HCT116 (cell line): ENCODE data around the gene MAP7. TPM values are rescaled to one million over a fixed set of nuclear protein-coding genes. Genes with fewer than 3 reads are reported as not detected.
A peak's percentile ranks its signal among the peaks of the same experiment; 100 is the strongest.

Experiments
- ATAC-seq: fragments of 200-7000 bp; cut with Tn5 transposase; 2 replicates; pipeline ENCODE4 v1.9.1; 2020; ENCODE audit warnings: mild to moderate bottlenecking, moderate library complexity
- BruUV-seq: library from RNA; stranded (reverse); fragments of 400-500 nt; replicated peaks from 2 replicates; lab custom pipeline; 2021; lab: Mats Ljungman, UMichigan
- CTCF ChIA-PET: fragments of 300-600 bp; sonication (Branson Sonifier 250); formaldehyde crosslinking; loops from one replicate; lab custom pipeline; 2021; ENCODE audit warnings: antibody characterized with exemption; lab: Charles Lee
- POLR2A ChIA-PET: fragments of 300-600, 350-600 bp; sonication (Branson Sonifier 250); formaldehyde crosslinking; loops from one replicate; lab custom pipeline; 2021; ENCODE audit warnings: antibody characterized with exemption; lab: Charles Lee
- RAD21 ChIA-PET, 2 experiments: fragments of 300-600 bp; sonication (Branson Sonifier 250); formaldehyde crosslinking; loops; one replicate each; lab custom pipeline; 2023; ENCODE audit warnings: low total read pairs in 2 of 2; ENCODE audit not compliant: uncharacterized antibody in 2 of 2, unreplicated experiment in 2 of 2, low non-redundant PET in 1 of 2; lab: Charles Lee
- DNase-seq: peaks from one replicate; pipeline ENCODE4 v3.0.0-alpha.2; 2010; ENCODE audit warnings: low read depth, low spot score
- H2AFZ ChIP-seq: fragments of 200-600 bp; shearing (Covaris generic), sonication (generic); 2 replicates; pipeline ENCODE4 v1.6.1; 2017; ENCODE audit warnings: low read depth, mixed run types, mixed read lengths, antibody characterized with exemption, low read length; ENCODE audit not compliant: poor library complexity, severe bottlenecking
- H3K27ac ChIP-seq: 2 replicates; pipeline ENCODE4 v1.5.1; 2012; ENCODE audit warnings: low read depth, low read length
- H3K27me3 ChIP-seq: fragments of 200-600 bp; sonication (generic); 2 replicates; pipeline ENCODE4 v1.6.1; 2016; ENCODE audit warnings: mixed run types, low read length, mixed read lengths; ENCODE audit not compliant: insufficient read depth
- H3K36me3 ChIP-seq, 2 experiments: fragments of 200-500 bp in 1 of 2; fragments of 200-600 bp in 1 of 2; sonication (Bioruptor generic) in 1 of 2; sonication (generic) in 1 of 2; 2 replicates each; pipeline versions ENCODE4 v1.5.1 to v1.6.1; 2014 to 2016; ENCODE audit warnings: low read length in 2 of 2, inconsistent platforms in 1 of 2, mixed read lengths in 1 of 2, mixed run types in 1 of 2; ENCODE audit not compliant: insufficient read depth in 2 of 2, control insufficient read depth in 1 of 2
- H3K4me1 ChIP-seq, 2 experiments: fragments of 200-600 bp in 1 of 2; sonication (generic) in 1 of 2; 2 replicates each; pipeline versions ENCODE4 v1.5.1 to v1.6.1; 2012 to 2017; ENCODE audit warnings: low read length in 2 of 2, inconsistent platforms in 1 of 2, mild to moderate bottlenecking in 1 of 2, mixed read lengths in 1 of 2, mixed run types in 1 of 2, moderate library complexity in 1 of 2; ENCODE audit not compliant: insufficient read depth in 2 of 2, control insufficient read depth in 1 of 2
- H3K4me2 ChIP-seq: fragments of 200-600 bp; sonication (generic); 2 replicates; pipeline ENCODE4 v1.6.1; 2017; ENCODE audit warnings: mixed run types, low read length, mixed read lengths
- H3K4me3 ChIP-seq, 2 experiments: fragments of 200-600 bp in 1 of 2; sonication (generic) in 1 of 2; replicated peaks in 1 of 2; 2 replicates each; pipeline ENCODE4 v1.5.1; 2011 to 2016; ENCODE audit warnings: low read length in 2 of 2, control low read depth in 1 of 2, low read depth in 1 of 2, mild to moderate bottlenecking in 1 of 2, mixed read lengths in 1 of 2, mixed run types in 1 of 2
- H3K79me2 ChIP-seq: fragments of 200-600 bp; sonication (generic); 2 replicates; pipeline ENCODE4 v1.6.1; 2017; ENCODE audit warnings: mild to moderate bottlenecking, mixed run types, low read length, moderate library complexity, mixed read lengths; ENCODE audit not compliant: insufficient read depth
- H3K9ac ChIP-seq: fragments of 200-600 bp; sonication (generic); 2 replicates; pipeline ENCODE4 v1.6.1; 2016; ENCODE audit warnings: low read length, mixed read lengths
- H3K9me2 ChIP-seq: fragments of 200-600 bp; sonication (generic), shearing (Covaris generic); 2 replicates; pipeline ENCODE4 v1.6.1; 2017; ENCODE audit warnings: mixed run types, mild to moderate bottlenecking, moderate library complexity; ENCODE audit not compliant: insufficient read depth
- H3K9me3 ChIP-seq, 2 experiments: fragments of 200-500 bp in 1 of 2; fragments of 200-600 bp in 1 of 2; sonication (Bioruptor generic) in 1 of 2; sonication (generic) in 1 of 2; 2 replicates each; pipeline ENCODE4 v1.6.1; 2014 to 2017; ENCODE audit warnings: low read length in 2 of 2, mixed read lengths in 2 of 2, inconsistent platforms in 1 of 2, low read depth in 1 of 2, mild to moderate bottlenecking in 1 of 2, mixed run types in 1 of 2, moderate library complexity in 1 of 2; ENCODE audit not compliant: control insufficient read depth in 1 of 2, insufficient read depth in 1 of 2
- H4K20me1 ChIP-seq: fragments of 200-600 bp; sonication (generic), shearing (Covaris generic); 2 replicates; pipeline ENCODE4 v1.6.1; 2017; ENCODE audit warnings: mixed run types, mild to moderate bottlenecking, moderate library complexity; ENCODE audit not compliant: insufficient read depth
- ATF3 ChIP-seq: IDR thresholded peaks from 2 replicates; pipeline ENCODE4 v1.6.1; 2012
- CBX3 ChIP-seq: IDR thresholded peaks from 2 replicates; pipeline ENCODE4 v1.6.1; 2012; ENCODE audit warnings: low read depth
- CEBPB ChIP-seq: IDR thresholded peaks from 2 replicates; pipeline ENCODE4 v1.6.1; 2012; ENCODE audit warnings: low read depth
- EGR1 ChIP-seq: IDR thresholded peaks from 2 replicates; pipeline ENCODE4 v1.6.1; 2012; ENCODE audit warnings: low read depth
- EZH2phosphoT487 ChIP-seq: fragments of 200-600 bp; IDR thresholded peaks from 2 replicates; pipeline ENCODE4 v1.6.1; 2018; ENCODE audit warnings: antibody characterized with exemption, borderline replicate concordance
- JUND ChIP-seq: IDR thresholded peaks from 2 replicates; pipeline ENCODE4 v1.6.1; 2012
- SIN3A ChIP-seq: IDR thresholded peaks from 2 replicates; pipeline ENCODE4 v1.6.1; 2012; ENCODE audit warnings: low read depth
- SP1 ChIP-seq: IDR thresholded peaks from 2 replicates; pipeline ENCODE4 v1.6.1; 2012; ENCODE audit warnings: low read depth
- SRF ChIP-seq: IDR thresholded peaks from 2 replicates; pipeline ENCODE4 v1.6.1; 2012; ENCODE audit warnings: low read depth
- ZBTB33 ChIP-seq: IDR thresholded peaks from 2 replicates; pipeline ENCODE4 v1.6.1; 2011; ENCODE audit warnings: mild to moderate bottlenecking, low read length, moderate library complexity; ENCODE audit not compliant: insufficient replicate concordance; ENCODE audit errors: extremely low read depth
- intact Hi-C: fragments of 100-400 bp; cut with micrococcal nuclease; formaldehyde crosslinking; loops from 2 replicates; pipeline ENCODE4 v1.10.0; 2022
- total RNA-seq: library from RNA; stranded (reverse); gene quantifications from one replicate; pipeline ENCODE4 v1.2.1, GENCODE V29; 2021; ENCODE audit not compliant: unreplicated experiment
- TF ChIP-seq, protein P1 (sequence below): IDR thresholded peaks from 2 replicates; pipeline ENCODE4 v1.6.1; 2012; ENCODE audit warnings: low read depth

The MAP7 gene
- total RNA-seq, 1 experiment from 2014 or later = 35.5 TPM

DNA sequence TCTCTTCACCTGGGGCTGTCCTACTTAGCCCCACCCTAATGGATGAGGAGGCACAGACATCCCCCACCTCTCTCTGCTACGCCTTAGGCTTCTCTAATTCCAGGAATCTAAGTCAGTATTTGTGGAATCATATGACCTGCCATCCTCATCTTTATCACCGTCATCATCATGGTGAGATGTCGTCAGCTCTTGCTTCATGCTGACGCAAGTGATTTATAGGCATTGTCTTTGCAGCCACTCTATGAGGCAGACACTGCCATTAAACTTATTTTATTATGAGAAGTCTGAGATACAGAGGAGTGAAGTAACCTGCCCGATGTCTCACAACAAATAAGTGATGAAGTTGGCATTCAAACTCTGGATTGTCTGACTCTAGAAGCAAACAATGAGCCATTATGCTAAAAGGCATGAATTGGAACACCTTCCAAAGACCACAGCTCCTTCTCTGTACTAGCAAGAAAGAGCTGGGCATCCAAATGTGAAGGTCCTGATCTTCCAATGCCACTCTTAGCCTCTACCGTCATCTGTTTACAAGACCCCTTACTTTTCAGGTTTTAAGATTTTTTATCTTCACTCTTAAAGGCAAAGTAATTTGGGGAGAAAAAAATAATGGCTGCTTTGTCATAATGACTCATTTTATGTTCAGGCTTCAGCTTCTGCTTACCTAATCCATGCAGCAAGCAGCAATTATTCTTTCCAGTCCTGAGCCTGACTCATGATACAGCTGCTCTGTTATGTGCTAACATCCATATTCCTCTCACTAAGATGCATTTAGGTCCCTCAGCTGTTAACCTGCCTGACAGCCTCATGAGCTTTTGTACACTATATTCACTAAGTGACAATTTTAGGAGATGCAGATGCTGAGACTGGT is 146.9 kb downstream of the MAP7 start (continued):
- TF ChIP-seq, protein P1, sequence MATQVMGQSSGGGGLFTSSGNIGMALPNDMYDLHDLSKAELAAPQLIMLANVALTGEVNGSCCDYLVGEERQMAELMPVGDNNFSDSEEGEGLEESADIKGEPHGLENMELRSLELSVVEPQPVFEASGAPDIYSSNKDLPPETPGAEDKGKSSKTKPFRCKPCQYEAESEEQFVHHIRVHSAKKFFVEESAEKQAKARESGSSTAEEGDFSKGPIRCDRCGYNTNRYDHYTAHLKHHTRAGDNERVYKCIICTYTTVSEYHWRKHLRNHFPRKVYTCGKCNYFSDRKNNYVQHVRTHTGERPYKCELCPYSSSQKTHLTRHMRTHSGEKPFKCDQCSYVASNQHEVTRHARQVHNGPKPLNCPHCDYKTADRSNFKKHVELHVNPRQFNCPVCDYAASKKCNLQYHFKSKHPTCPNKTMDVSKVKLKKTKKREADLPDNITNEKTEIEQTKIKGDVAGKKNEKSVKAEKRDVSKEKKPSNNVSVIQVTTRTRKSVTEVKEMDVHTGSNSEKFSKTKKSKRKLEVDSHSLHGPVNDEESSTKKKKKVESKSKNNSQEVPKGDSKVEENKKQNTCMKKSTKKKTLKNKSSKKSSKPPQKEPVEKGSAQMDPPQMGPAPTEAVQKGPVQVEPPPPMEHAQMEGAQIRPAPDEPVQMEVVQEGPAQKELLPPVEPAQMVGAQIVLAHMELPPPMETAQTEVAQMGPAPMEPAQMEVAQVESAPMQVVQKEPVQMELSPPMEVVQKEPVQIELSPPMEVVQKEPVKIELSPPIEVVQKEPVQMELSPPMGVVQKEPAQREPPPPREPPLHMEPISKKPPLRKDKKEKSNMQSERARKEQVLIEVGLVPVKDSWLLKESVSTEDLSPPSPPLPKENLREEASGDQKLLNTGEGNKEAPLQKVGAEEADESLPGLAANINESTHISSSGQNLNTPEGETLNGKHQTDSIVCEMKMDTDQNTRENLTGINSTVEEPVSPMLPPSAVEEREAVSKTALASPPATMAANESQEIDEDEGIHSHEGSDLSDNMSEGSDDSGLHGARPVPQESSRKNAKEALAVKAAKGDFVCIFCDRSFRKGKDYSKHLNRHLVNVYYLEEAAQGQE = no peak
- peak; percentile 80; the same call in 1 of the 2 replicates for TF ChIP-seq CBX3
- TF ChIP-seq SP1 = peak; percentile 45
- TF ChIP-seq ZBTB33 = no peak
- TF ChIP-seq JUND = peak; percentile 81
- TF ChIP-seq EZH2phosphoT487 = no peak
- peak; percentile 34; the same call in 1 of the 2 replicates for TF ChIP-seq SRF

DNA sequence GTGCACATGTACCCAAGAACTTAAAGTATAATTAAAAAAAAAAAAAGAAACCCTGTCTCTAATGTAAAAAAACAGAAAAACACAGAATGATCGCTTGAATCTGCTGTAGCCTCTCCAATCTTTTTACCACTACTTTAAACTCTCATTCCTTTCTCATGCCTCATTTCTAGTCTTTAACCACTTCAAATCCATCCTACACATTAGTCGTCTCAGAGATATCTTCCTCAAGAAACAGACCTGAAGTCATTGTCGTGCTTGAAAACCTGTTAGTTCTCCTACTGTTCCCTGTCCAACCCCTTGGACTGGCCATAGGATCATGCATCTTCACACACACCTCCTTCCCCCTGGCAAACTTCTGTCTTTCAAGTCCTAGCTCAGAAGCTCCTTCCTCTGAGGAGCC is 148.5 kb downstream of the MAP7 start:
- H3K27me3 ChIP-seq = no peaks in the 10 kb centered on the region
- H3K27ac ChIP-seq = no peak overlapping the region
- intact Hi-C loops = no loop called here
- H3K9ac ChIP-seq = no peak overlapping the region
- H3K79me2 ChIP-seq = no peaks in the 10 kb centered on the region; the same call in 1 of the 2 replicates
- H4K20me1 ChIP-seq = no peaks in the 10 kb centered on the region
- peak overlapping the region; percentile 28; the same call in 1 of the 2 replicates for H3K4me2 ChIP-seq
- peak; percentile 7 for DNase-seq
- POLR2A ChIA-PET = no interaction called here
- no peak overlapping the region for H3K4me3 ChIP-seq
- no peak overlapping the region for H2AFZ ChIP-seq
- RAD21 ChIA-PET = no interaction called here
- no TSS peak for BruUV-seq
- TF ChIP-seq ATF3 (no peak), SP1 (no peak), CEBPB (no peak), SRF (no peak), EZH2phosphoT487 (no peak), SIN3A (no peak), JUND (no peak; the same call in 1 of the 2 replicates), EGR1 (no peak), ZBTB33 (no peak)
- TF ChIP-seq, all 23 proteins: peak for 0
- no peaks in the 10 kb centered on the region for H3K36me3 ChIP-seq
- H3K9me2 ChIP-seq = no peaks in the 10 kb centered on the region
- peak; percentile 27; the same call in 1 of the 2 replicates for ATAC-seq
- H3K4me1 ChIP-seq = peaks cover 6 to 28% of the 10 kb centered on the region in 2 experiments
- CTCF ChIA-PET = no interaction called here
- H3K9me3 ChIP-seq = no peaks in the 10 kb centered on the region
